ENCODE measurements around the gene PACC1. TPM values are rescaled to one million over a fixed set of nuclear protein-coding genes. Genes with fewer than 3 reads are reported as not detected.

The PACC1 gene
- total RNA-seq, 1 donor from 2014 or later: 25.8 TPM

DNA sequence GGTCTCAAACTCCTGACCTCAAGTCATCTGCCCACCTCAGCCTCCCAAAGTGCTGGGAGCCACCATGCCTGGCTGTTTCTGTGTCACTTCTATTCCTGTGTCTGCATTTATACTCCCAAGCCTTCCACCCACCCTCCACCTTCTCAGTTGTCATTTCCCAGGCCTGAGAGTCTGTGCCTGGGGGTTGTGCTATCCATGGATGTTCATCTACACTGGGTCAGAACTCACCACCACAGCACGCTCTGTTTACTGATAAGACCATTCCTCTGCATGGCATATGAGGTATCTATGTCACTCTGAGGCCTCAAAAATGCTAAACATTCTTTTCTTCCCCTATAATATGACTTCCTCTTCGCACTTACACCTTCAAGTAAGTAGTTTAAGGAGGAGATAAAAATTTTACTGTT, 24.1 kb upstream of the PACC1 start:
- Mint-ChIP-seq H3K36me3 (ENCODE audit: unreplicated experiment) (no peaks in the 10 kb centered on the region), H3K4me1 (ENCODE audit: low read depth, unreplicated experiment) (no peaks in the 10 kb centered on the region)

DNA sequence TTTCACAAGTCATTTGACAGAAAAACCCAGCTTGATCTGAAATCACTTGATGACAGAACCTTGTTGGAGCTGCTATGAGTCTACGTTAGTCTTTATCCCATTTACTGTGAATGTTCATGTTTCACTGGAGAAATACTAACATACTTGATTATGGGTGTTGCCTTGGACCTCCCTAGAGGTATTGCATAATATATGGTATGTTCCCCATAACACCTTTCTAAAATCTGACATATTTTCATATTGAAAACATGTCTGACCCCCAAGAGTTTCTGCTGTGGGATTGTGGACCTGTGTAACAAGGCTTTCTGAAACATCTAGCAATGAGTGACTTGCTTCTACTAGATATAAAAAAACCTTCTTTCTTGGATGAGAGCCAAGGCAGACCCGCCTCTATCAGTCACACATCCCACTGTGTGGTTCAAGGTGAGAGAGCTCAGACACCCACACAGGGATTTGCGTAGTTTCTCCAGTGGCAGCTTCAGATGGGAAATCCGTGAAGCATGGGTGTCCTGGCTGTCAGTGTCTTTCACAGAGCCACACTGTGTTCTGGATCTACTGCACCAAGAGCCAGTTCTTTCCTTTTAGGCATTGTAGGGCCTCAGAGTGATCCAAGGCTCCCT, 22.6 kb upstream of the PACC1 start:
- no peak for DNase-seq
- Mint-ChIP-seq H3K4me3 (ENCODE audit: unreplicated experiment) (no peak overlapping the region), H3K4me1 (ENCODE audit: low read depth, unreplicated experiment) (no peaks in the 10 kb centered on the region), H3K27ac (ENCODE audit: unreplicated experiment) (no peak overlapping the region), H3K27me3 (ENCODE audit: unreplicated experiment) (peaks cover 4% of the 10 kb centered on the region), H3K36me3 (ENCODE audit: unreplicated experiment) (no peaks in the 10 kb centered on the region), H3K9me3 (ENCODE audit: unreplicated experiment) (peaks cover 2% of the 10 kb centered on the region)
- TF ChIP-seq, protein P1, sequence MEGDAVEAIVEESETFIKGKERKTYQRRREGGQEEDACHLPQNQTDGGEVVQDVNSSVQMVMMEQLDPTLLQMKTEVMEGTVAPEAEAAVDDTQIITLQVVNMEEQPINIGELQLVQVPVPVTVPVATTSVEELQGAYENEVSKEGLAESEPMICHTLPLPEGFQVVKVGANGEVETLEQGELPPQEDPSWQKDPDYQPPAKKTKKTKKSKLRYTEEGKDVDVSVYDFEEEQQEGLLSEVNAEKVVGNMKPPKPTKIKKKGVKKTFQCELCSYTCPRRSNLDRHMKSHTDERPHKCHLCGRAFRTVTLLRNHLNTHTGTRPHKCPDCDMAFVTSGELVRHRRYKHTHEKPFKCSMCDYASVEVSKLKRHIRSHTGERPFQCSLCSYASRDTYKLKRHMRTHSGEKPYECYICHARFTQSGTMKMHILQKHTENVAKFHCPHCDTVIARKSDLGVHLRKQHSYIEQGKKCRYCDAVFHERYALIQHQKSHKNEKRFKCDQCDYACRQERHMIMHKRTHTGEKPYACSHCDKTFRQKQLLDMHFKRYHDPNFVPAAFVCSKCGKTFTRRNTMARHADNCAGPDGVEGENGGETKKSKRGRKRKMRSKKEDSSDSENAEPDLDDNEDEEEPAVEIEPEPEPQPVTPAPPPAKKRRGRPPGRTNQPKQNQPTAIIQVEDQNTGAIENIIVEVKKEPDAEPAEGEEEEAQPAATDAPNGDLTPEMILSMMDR (IDR thresholded peaks at IDR 0.05; ENCODE audit: partially characterized antibody, unreplicated experiment): no peak

More for the DNA sequence above, 24.1 kb upstream of the PACC1 start:
- Mint-ChIP-seq H3K27ac (ENCODE audit: unreplicated experiment) (no peak overlapping the region), H3K27me3 (ENCODE audit: unreplicated experiment) (peaks cover 4% of the 10 kb centered on the region), H3K9me3 (ENCODE audit: unreplicated experiment) (peaks cover 2% of the 10 kb centered on the region), H3K4me3 (ENCODE audit: unreplicated experiment) (no peak overlapping the region)
- TF ChIP-seq, protein P1 (IDR thresholded peaks at IDR 0.05; ENCODE audit: partially characterized antibody, unreplicated experiment): no peak
- DNase-seq: no peak

GRCh38 chr1:212434992-212435391, 20.3 kb upstream of the PACC1 start:
- H3K27me3 Mint-ChIP-seq (ENCODE audit: unreplicated experiment): peaks cover 4% of the 10 kb centered on the region
- DNase-seq: no peak
- TF ChIP-seq, protein P1 (IDR thresholded peaks at IDR 0.05; ENCODE audit: partially characterized antibody, unreplicated experiment): no peak
- H3K9me3 Mint-ChIP-seq (ENCODE audit: unreplicated experiment): peaks cover 2% of the 10 kb centered on the region
- no peak overlapping the region for H3K27ac Mint-ChIP-seq (ENCODE audit: unreplicated experiment)
- no peaks in the 10 kb centered on the region for H3K36me3 Mint-ChIP-seq (ENCODE audit: unreplicated experiment)
- no peak overlapping the region for H3K4me3 Mint-ChIP-seq (ENCODE audit: unreplicated experiment)
- no peaks in the 10 kb centered on the region for H3K4me1 Mint-ChIP-seq (ENCODE audit: low read depth, unreplicated experiment)

DNA sequence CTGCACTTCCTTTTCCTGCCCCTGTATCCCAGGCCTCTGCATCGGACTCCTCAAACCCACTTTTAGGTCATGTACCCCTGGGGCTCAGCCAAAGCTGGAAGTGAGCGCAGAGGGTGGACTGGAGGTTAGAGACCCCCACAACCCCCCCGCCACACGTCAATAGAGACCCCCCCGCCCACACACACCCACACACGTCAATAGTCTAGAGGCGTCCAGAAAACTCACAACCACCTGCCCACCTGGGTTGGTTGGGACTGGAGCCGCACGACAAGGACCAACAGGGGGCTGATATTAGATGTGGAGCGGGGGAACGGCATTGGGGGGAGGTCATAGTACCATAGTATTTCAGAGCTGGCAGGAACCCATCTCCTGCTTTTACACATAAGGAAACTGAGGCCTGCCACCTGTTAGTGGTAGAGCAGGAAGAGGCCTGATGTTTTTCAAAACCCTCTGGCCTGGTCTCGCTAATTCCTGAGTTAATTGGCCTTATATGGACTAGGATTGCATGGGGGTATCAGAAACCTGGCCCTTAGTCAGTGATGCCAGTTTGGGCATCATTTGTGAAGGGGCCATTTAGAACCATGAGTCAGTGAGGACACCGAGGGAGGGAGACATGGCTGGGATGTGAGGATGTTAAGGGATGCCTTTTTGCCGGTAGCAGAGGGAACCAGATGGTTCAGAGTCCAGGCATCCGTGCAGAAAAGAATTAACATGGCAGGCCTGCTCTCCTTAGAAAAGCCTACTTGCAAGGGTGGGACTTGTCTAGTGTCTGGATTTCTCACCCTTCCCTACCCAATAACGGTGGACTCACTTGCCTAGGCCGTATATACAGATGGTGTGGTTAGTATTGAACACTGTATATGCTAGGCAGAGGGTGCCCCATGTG, 19.1 kb upstream of the PACC1 start:
- H3K4me3 Mint-ChIP-seq (ENCODE audit: unreplicated experiment): peak overlapping the region; percentile 67
- DNase-seq: no peak
- peaks cover 3% of the 10 kb centered on the region for H3K9me3 Mint-ChIP-seq (ENCODE audit: unreplicated experiment)
- peaks cover 4% of the 10 kb centered on the region for H3K27me3 Mint-ChIP-seq (ENCODE audit: unreplicated experiment)
- H3K36me3 Mint-ChIP-seq (ENCODE audit: unreplicated experiment): no peaks in the 10 kb centered on the region
- H3K4me1 Mint-ChIP-seq (ENCODE audit: low read depth, unreplicated experiment): no peaks in the 10 kb centered on the region
- H3K27ac Mint-ChIP-seq (ENCODE audit: unreplicated experiment): no peak overlapping the region
- TF ChIP-seq, protein P1 (IDR thresholded peaks at IDR 0.05; ENCODE audit: partially characterized antibody, unreplicated experiment): no peak
